CD4-positive, alpha-beta T cell (primary cell): ENCODE data around the gene PPP6R2. TPM values are rescaled to one million over a fixed set of nuclear protein-coding genes. Genes with fewer than 3 reads are reported as not detected.
A peak's percentile ranks its signal among the peaks of the same experiment; 100 is the strongest.

Experiments
- ATAC-seq: fragments of 200-7000 bp; cut with Tn5 transposase; one replicate; pipeline ENCODE4 v1.10.0; 2022; ENCODE audit warnings: mild to moderate bottlenecking; ENCODE audit not compliant: poor library complexity
- CTCF ChIA-PET: fragments of 350-600 bp; sonication (Branson Sonifier 250); formaldehyde crosslinking; loops from one replicate; lab custom pipeline; 2021; ENCODE audit warnings: antibody characterized with exemption, inconsistent platforms; lab: Charles Lee
- POLR2A ChIA-PET: fragments of 350-600 bp; sonication (Branson Sonifier 250); formaldehyde crosslinking; loops from one replicate; lab custom pipeline; 2021; ENCODE audit warnings: antibody characterized with exemption, inconsistent platforms; lab: Charles Lee
- DNase-seq, 14 experiments: peaks; one replicate each; pipeline ENCODE4 v3.0.0-alpha.2; 2013 to 2020; ENCODE audit warnings: mixed read lengths in 2 of 14
- H3K27ac ChIP-seq, 2 donors: one replicate each; pipeline versions ENCODE4 v1.5.1 to v1.7.0; 2013; ENCODE audit warnings: low read length in 2 of 2, low read depth in 1 of 2, mild to moderate bottlenecking in 1 of 2
- H3K27me3 ChIP-seq, 2 experiments: 1 replicate in 1 of 2; 2 replicates in 1 of 2; pipeline versions ENCODE4 v1.6.1 to v1.7.0; 2013; ENCODE audit warnings: low read length in 2 of 2, control low read depth in 1 of 2, mild to moderate bottlenecking in 1 of 2, moderate library complexity in 1 of 2; ENCODE audit not compliant: insufficient read depth in 2 of 2, control insufficient read depth in 1 of 2
- H3K36me3 ChIP-seq: one replicate; pipeline ENCODE4 v1.6.1; 2013; ENCODE audit warnings: low read length, control low read depth; ENCODE audit not compliant: insufficient read depth
- H3K4me1 ChIP-seq: one replicate; pipeline ENCODE4 v1.6.1; 2013; ENCODE audit warnings: low read length, control low read depth; ENCODE audit not compliant: insufficient read depth
- H3K4me3 ChIP-seq: one replicate; pipeline ENCODE4 v1.5.1; 2013; ENCODE audit warnings: mild to moderate bottlenecking, low read length, moderate library complexity
- H3K9me3 ChIP-seq, 2 experiments: 1 replicate in 1 of 2; 2 replicates in 1 of 2; pipeline versions ENCODE4 v1.6.1 to v1.7.0; 2013; ENCODE audit warnings: low read length in 2 of 2, mild to moderate bottlenecking in 2 of 2, control low read depth in 1 of 2, moderate library complexity in 1 of 2; ENCODE audit not compliant: control insufficient read depth in 1 of 2, insufficient read depth in 1 of 2
- H3K27ac Mint-ChIP-seq: one replicate; pipeline ENCODE4 v1.8.0; 2020; ENCODE audit warnings: mixed read lengths
- H3K27me3 Mint-ChIP-seq: one replicate; pipeline ENCODE4 v1.8.0; 2021; ENCODE audit warnings: mixed read lengths
- H3K36me3 Mint-ChIP-seq: one replicate; pipeline ENCODE4 v1.8.0; 2021; ENCODE audit warnings: low read depth, mixed read lengths
- H3K4me1 Mint-ChIP-seq: one replicate; pipeline ENCODE4 v1.8.0; 2021; ENCODE audit warnings: low read depth, mixed read lengths
- H3K4me3 Mint-ChIP-seq: one replicate; pipeline ENCODE4 v1.8.0; 2020; ENCODE audit warnings: mild to moderate bottlenecking, mixed read lengths
- H3K9me3 Mint-ChIP-seq: one replicate; pipeline ENCODE4 v1.8.0; 2020; ENCODE audit warnings: mixed read lengths
- intact Hi-C, 2 experiments: fragments of 100-400 bp; cut with DNase I in 1 of 2; cut with micrococcal nuclease in 1 of 2; formaldehyde crosslinking; loops; one replicate each; pipeline versions ENCODE4 v1.15.1 to v1.9.0; 2023 to 2025; cut with DNase I, micrococcal nuclease
- total RNA-seq, 174 experiments: library from RNA in 2 of 174; stranded (reverse) in 2 of 174; gene quantifications; one replicate each; pipeline ENCODE4 v1.2.3 and lab custom pipeline; 2021 to 2026
- TF ChIP-seq, protein P1 (sequence below): fragments of 200-600 bp; IDR thresholded peaks from one replicate; pipeline ENCODE4 v1.8.0; 2022; ENCODE audit warnings: antibody characterized with exemption, mild to moderate bottlenecking

PPP6R2 gene
- total RNA-seq, 2 experiments from 2014 or later = 47.1 to 48.0 TPM

DNA sequence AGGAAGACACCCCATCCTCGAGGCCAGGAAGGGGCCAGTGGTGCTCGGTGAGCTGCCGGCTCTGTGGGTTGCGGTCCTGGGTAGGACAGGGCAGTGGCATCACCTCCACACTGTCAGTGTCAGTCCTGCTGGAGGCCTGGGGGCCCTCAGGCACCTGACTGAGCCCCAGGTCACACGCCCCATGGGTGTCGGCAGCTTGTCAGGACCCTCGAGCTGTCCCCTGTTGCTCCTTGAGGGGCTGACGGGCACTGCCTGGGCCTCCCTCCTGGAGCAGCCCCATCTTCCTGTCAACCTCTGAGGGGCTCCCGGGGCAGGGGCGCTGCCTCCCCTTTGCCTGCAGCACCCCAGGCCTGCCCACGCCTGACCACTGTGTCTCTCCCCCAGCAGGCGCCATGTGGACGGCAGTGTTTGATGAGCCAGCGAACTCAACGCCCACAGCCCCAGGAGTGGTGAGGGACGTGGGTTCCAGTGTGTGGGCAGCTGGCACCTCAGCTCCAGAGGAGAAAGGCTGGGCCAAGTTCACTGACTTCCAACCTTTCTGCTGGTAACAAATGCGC lies 96.3 kb downstream of the PPP6R2 start:
- H3K4me1 Mint-ChIP-seq = no peaks in the 10 kb centered on the region
- intact Hi-C loops = no loop called here
- no peak overlapping the region for H3K27ac Mint-ChIP-seq
- Histone ChIP-seq H3K36me3 (peaks cover 64% of the 10 kb centered on the region), H3K4me3 (no peak overlapping the region), H3K4me1 (peaks cover 3% of the 10 kb centered on the region), H3K9me3 (no peaks in the 10 kb centered on the region), H3K27ac (no peak overlapping the region), H3K27me3 (no peaks in the 10 kb centered on the region)
- H3K27me3 Mint-ChIP-seq = no peaks in the 10 kb centered on the region
- H3K36me3 Mint-ChIP-seq = peaks cover 32% of the 10 kb centered on the region
- H3K4me3 Mint-ChIP-seq = no peak overlapping the region
- CTCF ChIA-PET = interaction anchor here (1.2 kb wide), 1 partner anchor 181 kb away, joined by 4 read pairs; no protein-coding TSS in a partner anchor
- TF ChIP-seq, protein P1, sequence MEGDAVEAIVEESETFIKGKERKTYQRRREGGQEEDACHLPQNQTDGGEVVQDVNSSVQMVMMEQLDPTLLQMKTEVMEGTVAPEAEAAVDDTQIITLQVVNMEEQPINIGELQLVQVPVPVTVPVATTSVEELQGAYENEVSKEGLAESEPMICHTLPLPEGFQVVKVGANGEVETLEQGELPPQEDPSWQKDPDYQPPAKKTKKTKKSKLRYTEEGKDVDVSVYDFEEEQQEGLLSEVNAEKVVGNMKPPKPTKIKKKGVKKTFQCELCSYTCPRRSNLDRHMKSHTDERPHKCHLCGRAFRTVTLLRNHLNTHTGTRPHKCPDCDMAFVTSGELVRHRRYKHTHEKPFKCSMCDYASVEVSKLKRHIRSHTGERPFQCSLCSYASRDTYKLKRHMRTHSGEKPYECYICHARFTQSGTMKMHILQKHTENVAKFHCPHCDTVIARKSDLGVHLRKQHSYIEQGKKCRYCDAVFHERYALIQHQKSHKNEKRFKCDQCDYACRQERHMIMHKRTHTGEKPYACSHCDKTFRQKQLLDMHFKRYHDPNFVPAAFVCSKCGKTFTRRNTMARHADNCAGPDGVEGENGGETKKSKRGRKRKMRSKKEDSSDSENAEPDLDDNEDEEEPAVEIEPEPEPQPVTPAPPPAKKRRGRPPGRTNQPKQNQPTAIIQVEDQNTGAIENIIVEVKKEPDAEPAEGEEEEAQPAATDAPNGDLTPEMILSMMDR = no peak
- DNase-seq (peak in 1 of 14 experiments; percentile 20), ATAC-seq (no peak)
- POLR2A ChIA-PET = interaction anchor here (0.8 kb wide), 1 partner anchor 86 kb away, joined by 3 read pairs; the partner anchor contains the start of gene SCO2
- H3K9me3 Mint-ChIP-seq = no peaks in the 10 kb centered on the region

DNA sequence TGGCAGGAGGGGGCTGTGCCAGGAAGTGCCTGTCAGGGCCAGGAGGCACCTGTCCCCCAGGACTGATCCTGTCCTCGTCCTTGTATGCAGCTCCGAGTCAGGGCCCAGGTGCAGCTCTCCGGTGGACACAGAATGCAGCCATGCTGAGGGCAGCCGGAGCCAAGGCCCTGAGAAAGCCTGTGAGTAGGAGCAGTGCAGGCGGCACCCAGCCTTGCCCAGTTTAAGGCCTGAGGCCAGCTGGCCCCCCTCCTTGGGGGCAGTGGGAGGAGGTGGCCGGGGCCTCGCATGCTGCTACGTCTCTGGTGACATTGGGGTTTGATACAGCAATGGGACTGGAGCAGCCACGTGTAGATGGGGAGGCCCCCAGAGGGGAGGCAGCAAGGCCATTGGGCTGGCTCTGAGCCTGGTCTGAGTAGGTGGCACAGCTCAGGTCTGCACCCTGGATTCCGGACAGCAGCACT lies 96.8 kb downstream of the PPP6R2 start:
- Mint-ChIP-seq H3K36me3 (peaks cover 33% of the 10 kb centered on the region), H3K9me3 (no peaks in the 10 kb centered on the region), H3K27ac (no peak overlapping the region), H3K4me1 (no peaks in the 10 kb centered on the region), H3K4me3 (no peak overlapping the region), H3K27me3 (no peaks in the 10 kb centered on the region)
- ChIA-PET CTCF (no interaction called here), POLR2A (interaction anchor here (0.8 to 1.9 kb wide), 2 partner anchors 86 kb away, joined by 3 to 5 read pairs; partner anchors contain the start of gene SCO2)
- intact Hi-C loops = no loop called here
- TF ChIP-seq, protein P1 = no peak
- no peaks in the 10 kb centered on the region for H3K9me3 ChIP-seq
- ATAC-seq (no peak), DNase-seq (peak in 1 of 14 experiments; percentile 10)
- peaks cover 61% of the 10 kb centered on the region for H3K36me3 ChIP-seq
- no peak overlapping the region for H3K27ac ChIP-seq
- peaks cover 8% of the 10 kb centered on the region for H3K4me1 ChIP-seq
- no peaks in the 10 kb centered on the region for H3K27me3 ChIP-seq
- no peak overlapping the region for H3K4me3 ChIP-seq

DNA sequence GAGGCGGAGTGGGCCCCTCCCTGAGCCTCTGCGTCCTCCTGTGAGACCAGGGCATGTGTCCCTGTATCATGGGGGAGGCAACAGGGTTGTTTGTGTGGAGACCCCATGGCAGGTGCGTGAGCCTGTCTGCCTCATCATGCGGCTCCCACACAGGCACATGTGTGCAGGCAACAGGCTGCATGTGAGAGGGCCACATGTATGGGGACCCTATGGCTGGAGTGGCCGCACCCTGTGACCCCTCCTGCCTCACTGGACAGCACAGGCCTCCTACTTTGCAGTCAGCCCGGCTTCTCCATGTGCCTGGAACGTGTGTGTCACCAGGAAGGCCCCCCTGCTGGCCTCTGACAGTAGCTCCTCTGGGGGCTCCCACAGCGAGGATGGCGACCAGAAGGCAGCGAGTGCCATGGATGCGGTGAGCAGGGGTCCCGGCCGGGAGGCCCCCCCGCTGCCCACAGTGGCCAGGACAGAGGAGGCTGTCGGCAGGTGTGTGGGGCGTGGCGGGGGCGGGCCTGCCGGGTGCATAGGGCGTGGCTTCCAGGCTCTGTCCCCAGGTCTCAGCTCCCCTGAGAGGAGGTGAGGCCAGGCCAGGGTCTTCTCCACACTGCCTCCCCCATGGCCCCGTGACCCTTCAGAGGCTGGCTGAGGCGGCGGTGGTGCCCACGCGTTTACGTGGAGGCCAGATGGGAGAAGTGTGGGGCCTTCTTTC lies 97.6 kb downstream of the PPP6R2 start:
- no peaks in the 10 kb centered on the region for H3K27me3 Mint-ChIP-seq
- H3K27me3 ChIP-seq = no peaks in the 10 kb centered on the region
- peaks cover 16% of the 10 kb centered on the region for H3K4me1 ChIP-seq
- H3K27ac Mint-ChIP-seq = no peak overlapping the region
- ATAC-seq (no peak), DNase-seq (peak in 1 of 14 experiments; percentile 28)
- H3K9me3 Mint-ChIP-seq = no peaks in the 10 kb centered on the region
- no peak overlapping the region for H3K4me3 ChIP-seq
- peaks cover 60% of the 10 kb centered on the region for H3K36me3 ChIP-seq
- ChIA-PET CTCF (no interaction called here), POLR2A (interaction anchor here (1.9 kb wide), 1 partner anchor 85 kb away, joined by 5 read pairs; the partner anchor contains the start of gene SCO2)
- peaks cover 33% of the 10 kb centered on the region for H3K36me3 Mint-ChIP-seq
- intact Hi-C loops = no loop called here
- no peaks in the 10 kb centered on the region for H3K9me3 ChIP-seq
- H3K27ac ChIP-seq = peak overlapping the region in 1 of 2 donors; percentile 29
- H3K4me1 Mint-ChIP-seq = no peaks in the 10 kb centered on the region
- TF ChIP-seq, protein P1 = no peak
- H3K4me3 Mint-ChIP-seq = no peak overlapping the region
